GM12878 (cell line): ENCODE measurements around the gene GGTA1. TPM values are rescaled to one million over a fixed set of nuclear protein-coding genes. Genes with fewer than 3 reads are reported as not detected.

Experiments
- ATAC-seq: fragments of 200-7000 bp; cut with Tn5 transposase; 3 replicates; pipeline ENCODE4 v1.9.1; 2020; ENCODE audit warnings: mild to moderate bottlenecking, moderate library complexity
- BruUV-seq: library from RNA; stranded (reverse); fragments of 400-500 nt; replicated peaks from 2 replicates; lab custom pipeline; 2021; lab: Mats Ljungman, UMichigan
- CTCF ChIA-PET: fragments of 300-600 bp; sonication (Branson Sonifier 250); formaldehyde crosslinking; extraction: SDS; loops from one replicate; lab custom pipeline; 2021; ENCODE audit warnings: inconsistent platforms; lab: Yijun Ruan, JAX
- POLR2A ChIA-PET: fragments of 350-600 bp; formaldehyde crosslinking; extraction: SDS; loops from one replicate; lab custom pipeline; 2021; ENCODE audit warnings: inconsistent platforms; lab: Charles Lee
- RAD21 ChIA-PET: fragments of 300-600 bp; sonication (Branson Sonifier 250); formaldehyde crosslinking; loops from one replicate; lab custom pipeline; 2023; ENCODE audit warnings: antibody characterized with exemption; ENCODE audit not compliant: unreplicated experiment; lab: Charles Lee
- SMC1A ChIA-PET: fragments of 300-600 bp; sonication (Branson Sonifier 250); formaldehyde crosslinking; loops from one replicate; lab custom pipeline; 2023; ENCODE audit not compliant: unreplicated experiment, uncharacterized antibody; lab: Charles Lee
- DNase-seq: peaks from one replicate; pipeline ENCODE4 v3.0.0-alpha.2; 2011; ENCODE audit warnings: low read depth, low spot score
- FAIRE-seq: peaks from 3 replicates; lab custom pipeline; 2011; peaks lifted over from hg19 to GRCh38; lab: Jason Lieb, UNC
- H2AFZ ChIP-seq: 2 replicates; pipeline ENCODE4 v1.6.0; 2011; ENCODE audit warnings: low read depth, low read length, control low read depth; ENCODE audit not compliant: control insufficient read depth
- H3K27ac ChIP-seq: 2 replicates; pipeline ENCODE4 v1.5.1; 2011; ENCODE audit warnings: control low read depth; ENCODE audit not compliant: control insufficient read depth, insufficient read depth
- H3K27me3 ChIP-seq, 2 experiments: replicated peaks in 1 of 2; 2 replicates each; pipeline versions ENCODE4 v1.6.0 to v1.6.1; 2011; ENCODE audit warnings: low read length in 1 of 2; ENCODE audit not compliant: control insufficient read depth in 2 of 2, insufficient read depth in 2 of 2
- H3K36me3 ChIP-seq, 2 experiments: 2 replicates each; pipeline ENCODE4 v1.5.1; 2011; ENCODE audit warnings: low read length in 1 of 2; ENCODE audit not compliant: control insufficient read depth in 2 of 2, insufficient read depth in 2 of 2
- H3K4me1 ChIP-seq: 2 replicates; pipeline ENCODE4 v1.6.1; 2011; ENCODE audit warnings: mild to moderate bottlenecking, low read length, moderate library complexity, mixed read lengths; ENCODE audit not compliant: control insufficient read depth, insufficient read depth
- H3K4me2 ChIP-seq: 2 replicates; pipeline ENCODE4 v1.6.0; 2011; ENCODE audit warnings: control low read depth; ENCODE audit not compliant: control insufficient read depth, insufficient read depth
- H3K4me3 ChIP-seq: fragments of 200-600 bp; sonication (generic); 2 replicates; pipeline ENCODE4 v1.5.1; 2016
- H3K79me2 ChIP-seq: 2 replicates; pipeline ENCODE4 v1.6.0; 2011; ENCODE audit warnings: low read length; ENCODE audit not compliant: control insufficient read depth, insufficient read depth
- H3K9ac ChIP-seq: 2 replicates; pipeline ENCODE4 v1.8.0; 2011; ENCODE audit warnings: low read length, control low read depth, mixed read lengths; ENCODE audit not compliant: control insufficient read depth, insufficient read depth
- H3K9me3 ChIP-seq: replicated peaks from 3 replicates; pipeline ENCODE4 v1.5.1; 2011; ENCODE audit warnings: mild to moderate bottlenecking, low read length; ENCODE audit not compliant: control insufficient read depth, insufficient read depth
- H4K20me1 ChIP-seq: 2 replicates; pipeline ENCODE4 v1.6.0; 2011; ENCODE audit not compliant: control insufficient read depth, insufficient read depth
- BCL11A ChIP-seq: IDR thresholded peaks from 2 replicates; pipeline ENCODE4 v1.6.1; 2011; ENCODE audit warnings: low read depth, low read length
- CEBPB ChIP-seq, 2 experiments: fragments of 150-350 bp in 1 of 2; IDR thresholded peaks; 2 replicates each; pipeline ENCODE4 v1.6.1; 2012 to 2014; ENCODE audit warnings: low read depth in 2 of 2, low read length in 2 of 2, borderline replicate concordance in 1 of 2, inconsistent platforms in 1 of 2
- CHD2 ChIP-seq: IDR thresholded peaks from 2 replicates; pipeline ENCODE4 v1.6.1; 2011; ENCODE audit warnings: low read depth, low read length, improper control_type of control experiment, borderline replicate concordance
- CREB1 ChIP-seq: IDR thresholded peaks from 2 replicates; pipeline ENCODE4 v1.6.1; 2012; ENCODE audit warnings: low read depth, mild to moderate bottlenecking, inconsistent platforms
- ETV6 ChIP-seq, 2 experiments: fragments of 450-650 bp in 1 of 2; IDR thresholded peaks in 1 of 2; conservative IDR thresholded peaks in 1 of 2; 2 replicates each; pipeline ENCODE4 v1.6.1; 2014; ENCODE audit warnings: antibody characterized with exemption in 1 of 2, borderline replicate concordance in 1 of 2, low read depth in 1 of 2, mild to moderate bottlenecking in 1 of 2, moderate library complexity in 1 of 2
- FOS ChIP-seq: IDR thresholded peaks from 3 replicates; pipeline ENCODE4 v1.6.1; 2011; ENCODE audit warnings: borderline replicate concordance; ENCODE audit not compliant: insufficient read length; ENCODE audit errors: extremely low read depth
- GABPA ChIP-seq: IDR thresholded peaks from 2 replicates; pipeline ENCODE4 v1.6.1; 2014; ENCODE audit warnings: antibody characterized with exemption, low read depth, mild to moderate bottlenecking, inconsistent platforms
- KLF5 ChIP-seq: fragments of 450-650 bp; IDR thresholded peaks from 2 replicates; pipeline ENCODE4 v1.6.1; 2014; ENCODE audit warnings: mild to moderate bottlenecking; ENCODE audit not compliant: partially characterized antibody
- MTA2 ChIP-seq: fragments of 450-650 bp; IDR thresholded peaks from 2 replicates; pipeline ENCODE4 v1.6.1; 2016; ENCODE audit warnings: low read depth, mild to moderate bottlenecking, moderate library complexity
- MYC ChIP-seq: IDR thresholded peaks from 2 replicates; pipeline ENCODE4 v1.6.1; 2011; ENCODE audit warnings: mild to moderate bottlenecking, low read length, moderate library complexity, inconsistent platforms; ENCODE audit not compliant: insufficient read depth, insufficient replicate concordance, insufficient read length, severe bottlenecking
- PAX8 ChIP-seq: fragments of 450-650 bp; IDR thresholded peaks from 2 replicates; pipeline ENCODE4 v1.6.1; 2017; ENCODE audit warnings: mild to moderate bottlenecking, moderate library complexity
- YBX1 ChIP-seq: fragments of 450-650 bp; IDR thresholded peaks from 2 replicates; pipeline ENCODE4 v1.6.1; 2016; ENCODE audit warnings: antibody characterized with exemption
- WGBS: methylation state at CpG from one replicate; pipeline ENCODE4 v1.1.6; 2016; ENCODE audit warnings: low lambda C conversion rate; ENCODE audit not compliant: insufficient replicate concordance, insufficient coverage; ENCODE audit errors: missing lambda C conversion rate; 5-methylcytosine and 5-hydroxymethylcytosine counted together
- in situ Hi-C: fragments of 300-500 bp; cut with MboI; formaldehyde crosslinking; loops from 9 replicates; pipeline ENCODE4 v1.14.3; 2018; ENCODE audit warnings: mixed read lengths
- intact Hi-C: fragments of 100-400 bp; cut with micrococcal nuclease; formaldehyde crosslinking; loops from one replicate; pipeline ENCODE4 v1.14.2; 2022; ENCODE audit not compliant: unreplicated experiment
- polyA plus RNA-seq, 11 experiments: library from polyadenylated mRNA; depleted of rRNA in 4 of 11; unstranded in 6 of 11; stranded (reverse) in 5 of 11; fragments of >200 nt; fragmentation: Nextera tagmentation in 4 of 11; fragmentation: Illumina TruSeq in 1 of 11; extraction: Ambion mirVana in 4 of 11; extraction: Trizol in 1 of 11; gene quantifications; 1 replicate in 1 of 11; 2 replicates in 10 of 11; pipeline versions ENCODE4 v1.2.1 to v1.2.3, GENCODE V29; 2011 to 2016; ENCODE audit warnings: inconsistent platforms in 2 of 11, missing spikeins in 2 of 11, low read depth in 1 of 11
- total RNA-seq, 4 experiments: library from RNA; depleted of rRNA in 3 of 4; stranded (reverse); fragments of >200 nt in 3 of 4; fragmentation: Illumina TruSeq in 1 of 4; extraction: Trizol in 1 of 4; gene quantifications; 2 replicates each; pipeline versions ENCODE4 v1.2.1 to v1.2.3, GENCODE V29; 2013 to 2021
- TF ChIP-seq, protein P1 (sequence below): fragments of 450-650 bp; IDR thresholded peaks from 2 replicates; pipeline ENCODE4 v1.6.1; 2014; ENCODE audit warnings: mild to moderate bottlenecking
- TF ChIP-seq, protein P2 (sequence below): IDR thresholded peaks from 2 replicates; pipeline ENCODE4 v1.6.1; 2012; ENCODE audit warnings: low read depth, low read length, improper control_type of control experiment

GGTA1 gene
- total and polyA plus RNA-seq, 10 of the 15 experiments (the other 5 are each of a cell fraction or from before 2014, with no cell fraction given): 0.09 to 0.65 (median 0.17) TPM; not detected in 2

DNA sequence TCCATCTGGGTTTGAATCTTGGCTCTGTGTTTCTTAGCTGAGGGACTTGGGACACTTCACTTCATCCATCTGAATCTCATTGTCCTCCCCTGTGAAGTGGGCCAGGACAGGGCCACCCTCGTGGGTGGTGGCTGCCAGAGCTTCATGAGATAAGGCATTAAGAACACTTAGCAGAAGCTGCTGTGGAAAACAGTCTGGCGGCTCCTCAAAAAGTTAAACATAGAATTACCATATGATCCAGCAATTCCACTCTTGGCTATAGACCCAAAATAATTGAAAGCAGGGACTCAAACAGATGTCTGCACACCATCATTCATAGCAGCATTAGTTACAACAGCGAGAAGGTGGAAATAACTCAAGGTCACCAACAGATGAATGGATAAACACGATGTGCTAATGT, 42.4 kb upstream of the GGTA1 start:
- Histone ChIP-seq H4K20me1 (no peaks in the 10 kb centered on the region; the same call in 1 of the 2 replicates), H3K4me3 (no peak overlapping the region), H3K9ac (no peak overlapping the region), H2AFZ (no peak overlapping the region), H3K9me3 (no peaks in the 10 kb centered on the region), H3K4me1 (no peaks in the 10 kb centered on the region), H3K4me2 (no peak overlapping the region)
- CTCF ChIA-PET: interaction anchor here (0.7 kb wide), 1 partner anchor 14 kb away, joined by 3 read pairs; no protein-coding TSS in a partner anchor
- in situ Hi-C loops: no loop called here
- no peak for ATAC-seq
- 42% methylated on average over 4 of the region's 4 CpGs for WGBS
- TF ChIP-seq YBX1 (no peak), BCL11A (no peak), FOS (no peak)
- TF ChIP-seq, protein P1, sequence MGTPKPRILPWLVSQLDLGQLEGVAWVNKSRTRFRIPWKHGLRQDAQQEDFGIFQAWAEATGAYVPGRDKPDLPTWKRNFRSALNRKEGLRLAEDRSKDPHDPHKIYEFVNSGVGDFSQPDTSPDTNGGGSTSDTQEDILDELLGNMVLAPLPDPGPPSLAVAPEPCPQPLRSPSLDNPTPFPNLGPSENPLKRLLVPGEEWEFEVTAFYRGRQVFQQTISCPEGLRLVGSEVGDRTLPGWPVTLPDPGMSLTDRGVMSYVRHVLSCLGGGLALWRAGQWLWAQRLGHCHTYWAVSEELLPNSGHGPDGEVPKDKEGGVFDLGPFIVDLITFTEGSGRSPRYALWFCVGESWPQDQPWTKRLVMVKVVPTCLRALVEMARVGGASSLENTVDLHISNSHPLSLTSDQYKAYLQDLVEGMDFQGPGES: no peak
- TF ChIP-seq, all 136 proteins: peak for 0
- BruUV-seq: no TSS peak
- intact Hi-C loops: loop anchor here (10.0 kb wide), 1 partner anchor 583 kb away; no protein-coding TSS in a partner anchor
- H3K36me3 ChIP-seq: no peaks in the 10 kb centered on the region
- DNase-seq (no peak), FAIRE-seq (no peak)
- no peaks in the 10 kb centered on the region for H3K27me3 ChIP-seq
- H3K79me2 ChIP-seq: no peaks in the 10 kb centered on the region
- H3K27ac ChIP-seq: no peak overlapping the region
- ChIA-PET SMC1A (no interaction called here), POLR2A (no interaction called here), RAD21 (interaction anchor here (1.7 kb wide), 1 partner anchor 8 kb away, joined by 4 read pairs; no protein-coding TSS in a partner anchor)

DNA sequence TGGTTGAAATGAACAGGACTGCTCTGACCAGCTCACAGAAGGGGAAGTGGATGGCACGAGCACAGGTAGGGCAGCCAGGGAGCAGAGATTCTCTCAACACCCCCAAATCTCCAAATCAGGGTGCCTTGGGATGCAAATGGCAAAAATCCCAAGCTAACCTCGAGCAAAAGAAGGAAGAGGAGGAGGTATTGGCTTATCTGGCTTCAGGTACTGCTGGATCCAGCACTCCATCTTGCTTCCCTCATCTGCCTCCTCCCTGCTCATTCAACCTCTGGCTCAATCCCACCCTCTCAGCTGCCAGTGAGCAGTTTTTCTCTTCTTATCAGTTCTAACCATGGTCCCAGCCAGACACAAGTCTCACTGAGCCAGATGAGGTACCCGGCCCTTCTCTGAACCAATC, 41.6 kb upstream of the GGTA1 start:
- BruUV-seq: no TSS peak
- CTCF ChIA-PET: interaction anchor here (1.4 kb wide), 1 partner anchor 9 kb away, joined by 7 read pairs; no protein-coding TSS in a partner anchor
- SMC1A ChIA-PET: no interaction called here
- Histone ChIP-seq H3K4me3 (no peak overlapping the region), H4K20me1 (no peaks in the 10 kb centered on the region; the same call in 1 of the 2 replicates), H3K4me1 (no peaks in the 10 kb centered on the region), H3K27me3 (no peaks in the 10 kb centered on the region), H3K9ac (no peak overlapping the region), H3K4me2 (no peak overlapping the region), H3K9me3 (no peaks in the 10 kb centered on the region), H3K79me2 (no peaks in the 10 kb centered on the region), H3K36me3 (no peaks in the 10 kb centered on the region), H2AFZ (no peak overlapping the region), H3K27ac (no peak overlapping the region)
- RAD21 ChIA-PET: interaction anchor here (1.7 kb wide), 1 partner anchor 9 kb away, joined by 4 read pairs; no protein-coding TSS in a partner anchor
- FAIRE-seq: no peak
- no peak for DNase-seq
- no peak for TF ChIP-seq MYC
- TF ChIP-seq CEBPB (IDR thresholded peaks at IDR 0.05; ENCODE audit: borderline replicate concordance in 1 of 2, low read depth in 2 of 2, low read length in 2 of 2): no peak
- TF ChIP-seq, protein P2, sequence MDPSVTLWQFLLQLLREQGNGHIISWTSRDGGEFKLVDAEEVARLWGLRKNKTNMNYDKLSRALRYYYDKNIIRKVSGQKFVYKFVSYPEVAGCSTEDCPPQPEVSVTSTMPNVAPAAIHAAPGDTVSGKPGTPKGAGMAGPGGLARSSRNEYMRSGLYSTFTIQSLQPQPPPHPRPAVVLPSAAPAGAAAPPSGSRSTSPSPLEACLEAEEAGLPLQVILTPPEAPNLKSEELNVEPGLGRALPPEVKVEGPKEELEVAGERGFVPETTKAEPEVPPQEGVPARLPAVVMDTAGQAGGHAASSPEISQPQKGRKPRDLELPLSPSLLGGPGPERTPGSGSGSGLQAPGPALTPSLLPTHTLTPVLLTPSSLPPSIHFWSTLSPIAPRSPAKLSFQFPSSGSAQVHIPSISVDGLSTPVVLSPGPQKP: no peak
- TF ChIP-seq GABPA: no peak
- TF ChIP-seq KLF5: no peak
- TF ChIP-seq ETV6 (conservative IDR thresholded peaks at IDR 0.05 in 1 of 2, IDR thresholded peaks at IDR 0.05 in 1 of 2; ENCODE audit: borderline replicate concordance in 1 of 2, low read depth in 1 of 2): no peak
- no peak for TF ChIP-seq PAX8
- TF ChIP-seq CHD2: no peak
- TF ChIP-seq MTA2: no peak
- no peak for TF ChIP-seq CREB1
- in situ Hi-C loops (no loop called here), intact Hi-C loops (loop anchor here (10.0 kb wide), 1 partner anchor 584 kb away; no protein-coding TSS in a partner anchor)
- POLR2A ChIA-PET: no interaction called here
- WGBS: 11% methylated on average over 3 of the region's 3 CpGs
- no peak for ATAC-seq
